ENCODE data around the gene SSH2. TPM values are rescaled to one million over a fixed set of nuclear protein-coding genes. Genes with fewer than 3 reads are reported as not detected.

Gene SSH2
- total and polyA plus RNA-seq, 2 donors (not counting 1 experiment from before 2014, with no cell fraction given) = 51.5 to 183 TPM

DNA sequence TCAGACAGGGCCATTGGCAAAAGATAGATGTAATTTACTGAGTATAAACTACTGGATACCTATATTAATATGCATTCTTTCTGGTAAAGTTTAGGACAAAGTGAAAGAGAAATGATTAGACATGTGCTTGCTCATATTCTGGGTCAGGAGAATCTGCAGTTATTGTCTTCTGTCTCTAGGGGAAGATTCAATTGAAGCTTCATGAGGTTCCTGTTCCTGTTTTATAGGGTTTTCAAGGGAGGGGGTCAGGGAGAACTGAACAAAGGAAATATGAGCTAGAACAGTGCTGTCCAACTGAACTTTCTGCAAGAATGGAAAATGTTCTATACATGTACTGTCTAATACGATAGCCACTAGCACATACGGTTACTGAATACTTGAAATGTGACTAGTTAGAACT, 248.0 kb downstream of the SSH2 start:
- H2AFZ ChIP-seq (ENCODE audit: insufficient read depth, low read depth, low read length, poor library complexity, severe bottlenecking) = no peak overlapping the region
- WGBS (ENCODE audit: insufficient coverage) = no CpG with 5 or more reads among the region's 2 CpGs
- intact Hi-C loops (cut with micrococcal nuclease) = loop anchor here (1.0 kb wide), 2 partner anchors 79 to 97 kb away; no protein-coding TSS in a partner anchor
- POLR2A ChIA-PET = interaction anchor here (0.6 to 1.5 kb wide), 2 partner anchors 79 to 96 kb away, joined by 6 to 8 read pairs; no protein-coding TSS in a partner anchor
- peaks cover 28% of the 10 kb centered on the region for H3K4me1 Mint-ChIP-seq
- ATAC-seq (ENCODE audit: low read depth) (peak; percentile 86), DNase-seq (peak; percentile 76)
- H3K9me3 Mint-ChIP-seq (ENCODE audit: insufficient read depth) = no peaks in the 10 kb centered on the region
- peak overlapping the region; percentile 38 for H3K27ac Mint-ChIP-seq
- TF ChIP-seq EZH2 (IDR thresholded peaks at IDR 0.05; ENCODE audit: borderline replicate concordance, insufficient read depth, low read depth, low read length, poor library complexity, severe bottlenecking) = no peak
- TF ChIP-seq, protein P1, sequence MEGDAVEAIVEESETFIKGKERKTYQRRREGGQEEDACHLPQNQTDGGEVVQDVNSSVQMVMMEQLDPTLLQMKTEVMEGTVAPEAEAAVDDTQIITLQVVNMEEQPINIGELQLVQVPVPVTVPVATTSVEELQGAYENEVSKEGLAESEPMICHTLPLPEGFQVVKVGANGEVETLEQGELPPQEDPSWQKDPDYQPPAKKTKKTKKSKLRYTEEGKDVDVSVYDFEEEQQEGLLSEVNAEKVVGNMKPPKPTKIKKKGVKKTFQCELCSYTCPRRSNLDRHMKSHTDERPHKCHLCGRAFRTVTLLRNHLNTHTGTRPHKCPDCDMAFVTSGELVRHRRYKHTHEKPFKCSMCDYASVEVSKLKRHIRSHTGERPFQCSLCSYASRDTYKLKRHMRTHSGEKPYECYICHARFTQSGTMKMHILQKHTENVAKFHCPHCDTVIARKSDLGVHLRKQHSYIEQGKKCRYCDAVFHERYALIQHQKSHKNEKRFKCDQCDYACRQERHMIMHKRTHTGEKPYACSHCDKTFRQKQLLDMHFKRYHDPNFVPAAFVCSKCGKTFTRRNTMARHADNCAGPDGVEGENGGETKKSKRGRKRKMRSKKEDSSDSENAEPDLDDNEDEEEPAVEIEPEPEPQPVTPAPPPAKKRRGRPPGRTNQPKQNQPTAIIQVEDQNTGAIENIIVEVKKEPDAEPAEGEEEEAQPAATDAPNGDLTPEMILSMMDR (IDR thresholded peaks at IDR 0.05) = peak; percentile 63
- no peak overlapping the region for H3K9ac ChIP-seq (ENCODE audit: low read length)
- no peaks in the 10 kb centered on the region for H4K20me1 ChIP-seq (ENCODE audit: control insufficient read depth, insufficient read depth, low read length, poor library complexity, severe bottlenecking)
- CTCF ChIA-PET = interaction anchor here (0.6 to 3.6 kb wide), 26 partner anchors 10 to 340 kb away, joined by 3 to 72 read pairs (median 6); no protein-coding TSS in a partner anchor
- H3K4me1 ChIP-seq (ENCODE audit: control insufficient read depth in 2 of 2, insufficient read depth in 2 of 2, low read length in 2 of 2) = peaks cover 15 to 16% of the 10 kb centered on the region in 2 donors
- H3K27me3 Mint-ChIP-seq = no peaks in the 10 kb centered on the region
- H3K4me2 ChIP-seq (replicated peaks; ENCODE audit: low read depth, low read length, poor library complexity, severe bottlenecking) = peak overlapping the region; percentile 53
- H3K4me3 Mint-ChIP-seq = peak overlapping the region; percentile 11
- H3K27me3 ChIP-seq (replicated peaks in 1 of 4; ENCODE audit: control extremely low read depth in 1 of 4, control insufficient read depth in 3 of 4, insufficient read depth in 4 of 4, low read length in 3 of 4) = no peaks in the 10 kb centered on the region
- H3K9me3 ChIP-seq (ENCODE audit: control extremely low read depth in 1 of 3, control insufficient read depth in 2 of 3, insufficient read depth in 1 of 3, low read length in 2 of 3) = no peaks in the 10 kb centered on the region
- peaks cover 42% of the 10 kb centered on the region for H3K79me2 ChIP-seq (ENCODE audit: control insufficient read depth, insufficient read depth, low read length)
- peaks cover 3 to 38% of the 10 kb centered on the region in 2 experiments for H3K36me3 ChIP-seq (replicated peaks in 1 of 2; ENCODE audit: control extremely low read depth in 1 of 2, control insufficient read depth in 1 of 2, extremely low read depth in 1 of 2, insufficient read depth in 2 of 2, low read length in 1 of 2)
- no peak overlapping the region for H3K4me3 ChIP-seq (ENCODE audit: control extremely low read depth in 1 of 5, extremely low read depth in 1 of 5, insufficient read depth in 1 of 5, low read depth in 2 of 5, low read length in 4 of 5)
- peak overlapping the region in 1 of 2 donors; percentile 58 for H3K27ac ChIP-seq (ENCODE audit: low read length in 2 of 2)

DNA sequence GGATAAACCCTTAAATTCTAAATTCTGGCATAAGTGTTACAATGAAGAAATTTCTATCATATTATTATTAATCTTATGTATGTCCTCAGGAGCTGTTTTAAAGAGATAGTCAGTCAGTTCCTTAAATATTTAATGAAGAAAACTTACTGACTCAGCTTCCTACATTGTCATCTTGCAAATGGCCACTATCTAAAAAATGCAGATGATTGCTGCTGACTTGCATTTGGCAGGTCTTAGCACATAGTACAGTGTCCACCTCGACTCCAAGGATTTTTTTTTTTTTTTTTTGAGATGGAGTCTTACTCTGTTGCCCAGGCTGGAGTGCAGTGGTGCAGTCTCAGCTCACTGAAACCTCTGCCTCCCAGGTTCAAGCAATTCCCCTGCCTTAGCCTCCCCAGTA, 252.2 kb downstream of the SSH2 start:
- TF ChIP-seq, protein P1 (IDR thresholded peaks at IDR 0.05) = no peak
- TF ChIP-seq EZH2 (IDR thresholded peaks at IDR 0.05; ENCODE audit: borderline replicate concordance, insufficient read depth, low read depth, low read length, poor library complexity, severe bottlenecking) = no peak
- peaks cover 0 to 1% (median 0%) of the 10 kb centered on the region in 3 donors for H3K9me3 ChIP-seq (ENCODE audit: control extremely low read depth in 1 of 3, control insufficient read depth in 2 of 3, insufficient read depth in 1 of 3, low read length in 2 of 3)
- H3K36me3 ChIP-seq (replicated peaks in 1 of 2; ENCODE audit: control extremely low read depth in 1 of 2, control insufficient read depth in 1 of 2, extremely low read depth in 1 of 2, insufficient read depth in 2 of 2, low read length in 1 of 2) = peaks cover 14 to 57% of the 10 kb centered on the region in 2 experiments
- no peaks in the 10 kb centered on the region for H3K27me3 ChIP-seq (replicated peaks in 1 of 4; ENCODE audit: control extremely low read depth in 1 of 4, control insufficient read depth in 3 of 4, insufficient read depth in 4 of 4, low read length in 3 of 4)
- no peaks in the 10 kb centered on the region for H3K27me3 Mint-ChIP-seq
- peak overlapping the region in 1 of 2 donors; percentile 63 for H3K27ac ChIP-seq (ENCODE audit: low read length in 2 of 2)
- H3K9ac ChIP-seq (ENCODE audit: low read length) = no peak overlapping the region
- H3K4me3 ChIP-seq (ENCODE audit: control extremely low read depth in 1 of 5, extremely low read depth in 1 of 5, insufficient read depth in 1 of 5, low read depth in 2 of 5, low read length in 4 of 5) = no peak overlapping the region
- peaks cover 19 to 24% of the 10 kb centered on the region in 2 donors for H3K4me1 ChIP-seq (ENCODE audit: control insufficient read depth in 2 of 2, insufficient read depth in 2 of 2, low read length in 2 of 2)
- POLR2A ChIA-PET = interaction anchor here (0.6 to 0.7 kb wide), 2 partner anchors 18 to 49 kb away, joined by 3 to 6 read pairs; no protein-coding TSS in a partner anchor
- WGBS (ENCODE audit: insufficient coverage) = no CpG with 5 or more reads among the region's 1 CpG
- H3K4me2 ChIP-seq (replicated peaks; ENCODE audit: low read depth, low read length, poor library complexity, severe bottlenecking) = no peak overlapping the region
- intact Hi-C loops (cut with micrococcal nuclease) = no loop called here
- CTCF ChIA-PET = interaction anchor here (0.7 to 3.2 kb wide), 7 partner anchors 15 to 173 kb away, joined by 3 to 15 read pairs (median 3); no protein-coding TSS in a partner anchor
- DNase-seq (no peak), ATAC-seq (ENCODE audit: low read depth) (no peak)
- H4K20me1 ChIP-seq (ENCODE audit: control insufficient read depth, insufficient read depth, low read length, poor library complexity, severe bottlenecking) = no peaks in the 10 kb centered on the region
- peaks cover 43% of the 10 kb centered on the region for H3K4me1 Mint-ChIP-seq
- no peak overlapping the region for H3K27ac Mint-ChIP-seq
- no peak overlapping the region for H3K4me3 Mint-ChIP-seq
- no peak overlapping the region for H2AFZ ChIP-seq (ENCODE audit: insufficient read depth, low read depth, low read length, poor library complexity, severe bottlenecking)
- H3K79me2 ChIP-seq (ENCODE audit: control insufficient read depth, insufficient read depth, low read length) = peaks cover 56% of the 10 kb centered on the region
- H3K9me3 Mint-ChIP-seq (ENCODE audit: insufficient read depth) = no peaks in the 10 kb centered on the region

Data from B cell (primary cell).